ENCODE measurements around the gene WWTR1. TPM values are rescaled to one million over a fixed set of nuclear protein-coding genes. Genes with fewer than 3 reads are reported as not detected.

WWTR1 gene
- total RNA-seq, 2 donors from 2014 or later = 6.8 to 35.8 TPM

- Histone ChIP-seq H3K9me3 (no peaks in the 10 kb centered on the region), H3K4me1 (no peaks in the 10 kb centered on the region), H3K27me3 (no peaks in the 10 kb centered on the region), H3K27ac (peak overlapping the region; percentile 7), H3K9ac (ENCODE audit: low read depth in 2 of 2, low read length in 2 of 2) (no peak overlapping the region), H3K4me3 (no peak overlapping the region), H3K36me3 (no peaks in the 10 kb centered on the region)
- no peak for DNase-seq
- intact Hi-C loops (cut with DNase I) = no loop called here
- no peak for TF ChIP-seq CTCF (IDR thresholded peaks at IDR 0.05)
These were observed 44.1 kb upstream of the WWTR1 start for GRCh38 chr3:149701977-149702350.

DNA sequence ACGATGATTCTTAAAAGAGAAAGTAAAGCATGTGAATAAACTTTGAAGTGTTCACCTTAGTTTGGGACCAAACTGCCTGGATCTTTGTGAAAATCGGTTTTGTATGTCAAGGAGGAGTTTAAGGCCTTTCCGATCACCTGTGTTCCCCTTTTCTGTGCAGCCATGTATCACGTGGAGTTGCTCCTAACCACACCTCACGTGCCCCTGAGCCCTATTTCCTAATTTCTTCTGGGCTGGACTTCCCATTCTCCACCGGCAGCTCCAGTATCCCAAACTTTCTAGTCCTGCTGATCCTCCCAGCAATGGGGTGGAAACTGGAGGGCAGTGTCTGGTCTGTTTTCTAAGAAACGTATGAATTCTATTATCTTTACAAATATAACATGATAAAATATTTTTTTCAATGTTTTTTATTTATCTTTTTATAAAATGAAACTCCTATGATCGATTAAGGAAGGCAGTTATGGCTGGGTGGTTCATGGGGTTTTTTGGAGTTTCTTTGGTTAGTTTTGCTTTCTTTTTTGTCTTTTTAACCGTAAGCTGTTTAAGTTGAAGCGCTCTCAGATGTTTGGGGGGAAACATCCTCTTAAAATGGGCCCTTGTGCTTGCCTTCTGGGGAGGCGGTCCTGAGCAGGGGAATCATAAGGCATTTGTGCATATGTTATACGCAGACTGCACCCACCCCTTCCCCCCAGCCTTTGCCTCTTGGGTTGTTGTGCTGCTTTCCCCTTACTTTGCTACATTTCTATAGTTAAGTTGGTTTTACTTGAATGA lies 43.6 kb upstream of the WWTR1 start:
- no peak for TF ChIP-seq CTCF (IDR thresholded peaks at IDR 0.05)
- Histone ChIP-seq H3K36me3 (no peaks in the 10 kb centered on the region), H3K27ac (peak overlapping the region; percentile 7), H3K9me3 (no peaks in the 10 kb centered on the region), H3K4me3 (no peak overlapping the region), H3K4me1 (no peaks in the 10 kb centered on the region), H3K27me3 (no peaks in the 10 kb centered on the region), H3K9ac (ENCODE audit: low read depth in 2 of 2, low read length in 2 of 2) (no peak overlapping the region)
- no peak for DNase-seq
- intact Hi-C loops (cut with DNase I) = no loop called here

DNA sequence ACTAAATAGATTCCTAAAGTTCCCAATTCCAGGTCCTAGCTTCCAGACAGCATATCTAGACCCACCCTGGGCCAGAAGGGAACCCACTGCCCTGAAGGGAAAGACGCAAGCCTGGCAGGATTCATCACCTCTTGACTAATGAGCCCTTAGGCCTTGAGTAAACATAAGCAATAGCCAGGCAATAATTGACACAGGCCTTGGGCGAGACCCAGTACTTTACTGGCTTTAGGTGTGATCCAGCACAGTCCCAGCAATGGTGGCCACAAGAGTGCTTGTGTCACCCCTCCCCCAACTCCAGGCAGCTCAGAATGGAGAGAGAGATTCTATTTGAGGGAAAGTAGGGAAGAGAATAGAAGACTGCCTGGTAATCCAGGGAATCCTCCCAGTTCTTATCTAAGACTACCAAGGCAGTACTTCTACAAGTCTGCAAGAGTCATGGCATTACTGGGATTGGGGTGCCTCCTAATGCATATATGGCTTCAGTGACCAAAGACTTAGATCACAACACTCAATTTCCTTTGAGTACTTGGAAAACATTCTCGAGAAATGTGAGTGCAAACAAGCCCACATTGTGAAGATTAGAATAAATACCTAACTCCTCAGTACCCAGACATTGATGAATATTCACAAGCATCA lies 30.4 kb upstream of the WWTR1 start:
- TF ChIP-seq CTCF (IDR thresholded peaks at IDR 0.05) = no peak
- H3K27me3 ChIP-seq = no peaks in the 10 kb centered on the region
- H3K27ac ChIP-seq = no peak overlapping the region
- H3K4me3 ChIP-seq = no peak overlapping the region
- no peak for DNase-seq
- H3K36me3 ChIP-seq = no peaks in the 10 kb centered on the region
- no peaks in the 10 kb centered on the region for H3K4me1 ChIP-seq
- H3K9me3 ChIP-seq = no peaks in the 10 kb centered on the region
- intact Hi-C loops (cut with DNase I) = no loop called here
- no peak overlapping the region for H3K9ac ChIP-seq (ENCODE audit: low read depth in 2 of 2, low read length in 2 of 2)

DNA sequence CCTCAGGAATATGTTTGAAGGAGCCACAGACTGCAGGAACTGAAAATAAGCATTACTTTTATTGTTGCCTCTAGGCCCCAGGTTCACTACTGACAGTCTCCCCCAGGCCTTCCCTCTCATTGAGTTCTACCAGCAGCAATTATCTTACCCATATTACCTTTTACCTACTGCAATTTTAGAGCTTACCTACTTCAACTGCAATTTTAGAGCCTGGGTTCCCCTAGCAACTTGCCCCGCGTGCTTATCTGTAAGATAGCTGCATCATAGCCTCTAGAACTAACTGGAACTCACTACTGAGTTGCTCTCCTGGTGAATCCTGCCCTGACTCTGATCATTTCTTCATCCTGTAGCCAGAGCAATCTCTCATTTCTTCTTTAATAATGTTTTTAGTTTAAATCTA lies 29.2 kb upstream of the WWTR1 start:
- Histone ChIP-seq H3K36me3 (no peaks in the 10 kb centered on the region), H3K4me1 (no peaks in the 10 kb centered on the region), H3K27me3 (no peaks in the 10 kb centered on the region), H3K4me3 (no peak overlapping the region), H3K9ac (ENCODE audit: low read depth in 2 of 2, low read length in 2 of 2) (no peak overlapping the region), H3K27ac (no peak overlapping the region), H3K9me3 (no peaks in the 10 kb centered on the region)
- DNase-seq = no peak
- TF ChIP-seq CTCF (IDR thresholded peaks at IDR 0.05) = no peak
- intact Hi-C loops (cut with DNase I) = no loop called here

DNA sequence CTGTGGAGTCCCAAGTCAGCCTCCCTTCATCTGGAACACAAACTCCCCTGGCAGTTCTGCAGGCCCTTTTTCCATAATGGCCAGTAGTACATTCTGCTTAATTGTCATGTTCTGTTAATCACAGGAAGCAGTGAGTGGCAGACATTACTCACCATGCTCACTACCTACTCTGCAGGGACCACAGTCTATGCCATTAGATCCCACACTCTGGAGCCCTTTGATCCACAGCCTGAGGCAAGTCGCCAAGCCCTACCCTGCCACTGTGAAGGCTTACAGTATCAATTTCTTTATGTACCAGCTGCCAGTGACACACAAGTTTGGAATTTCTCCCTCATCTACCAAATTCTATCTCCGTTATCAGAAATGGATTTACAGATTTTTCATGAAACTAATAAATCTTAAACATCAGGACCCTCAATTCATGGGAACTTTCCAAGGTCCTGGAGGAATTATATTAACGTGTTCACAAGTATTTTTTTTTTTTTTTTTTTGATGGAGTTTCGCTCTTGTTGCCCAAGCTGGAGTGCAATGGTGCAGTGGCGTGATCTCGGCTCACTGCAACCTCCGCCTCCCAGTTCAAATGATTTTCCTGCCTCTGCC lies 20.6 kb upstream of the WWTR1 start:
- H3K4me3 ChIP-seq = no peak overlapping the region
- intact Hi-C loops (cut with DNase I) = no loop called here

More for the DNA sequence above, 20.6 kb upstream of the WWTR1 start:
- H3K4me1 ChIP-seq = no peaks in the 10 kb centered on the region
- no peak overlapping the region for H3K27ac ChIP-seq
- H3K9me3 ChIP-seq = no peaks in the 10 kb centered on the region
- DNase-seq = no peak
- TF ChIP-seq CTCF (IDR thresholded peaks at IDR 0.05) = no peak
- H3K36me3 ChIP-seq = no peaks in the 10 kb centered on the region
- no peak overlapping the region for H3K9ac ChIP-seq (ENCODE audit: low read depth in 2 of 2, low read length in 2 of 2)
- no peaks in the 10 kb centered on the region for H3K27me3 ChIP-seq

Data from colonic mucosa (tissue), 4 donors.